ENCODE data around the gene TMEM51.
"Not testable (repeated sequence)": the region's sequence is repeated elsewhere in the genome, so short reads cannot be mapped to it uniquely, and the experiment has no call there.

DNA sequence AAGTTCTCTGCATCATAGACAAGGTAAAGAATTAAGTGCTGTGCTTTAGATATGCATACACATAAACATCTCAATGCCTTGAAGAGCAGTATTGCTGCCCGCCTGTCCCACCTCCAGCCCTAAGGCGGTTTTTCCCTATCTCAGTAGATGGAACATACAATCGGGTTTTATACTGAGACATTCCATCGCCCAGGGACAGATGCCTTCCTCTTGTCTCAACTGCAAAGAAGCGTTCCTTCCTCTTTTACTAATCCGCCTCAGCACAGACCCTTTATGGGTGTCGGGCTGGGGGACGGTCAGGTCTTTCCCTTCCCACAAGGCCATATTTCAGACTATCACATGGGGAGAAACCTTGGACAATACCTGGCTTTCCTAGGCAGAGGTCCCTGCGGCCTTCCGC, 17.9 kb upstream of the TMEM51 start:
- TF ChIP-seq, protein P1, sequence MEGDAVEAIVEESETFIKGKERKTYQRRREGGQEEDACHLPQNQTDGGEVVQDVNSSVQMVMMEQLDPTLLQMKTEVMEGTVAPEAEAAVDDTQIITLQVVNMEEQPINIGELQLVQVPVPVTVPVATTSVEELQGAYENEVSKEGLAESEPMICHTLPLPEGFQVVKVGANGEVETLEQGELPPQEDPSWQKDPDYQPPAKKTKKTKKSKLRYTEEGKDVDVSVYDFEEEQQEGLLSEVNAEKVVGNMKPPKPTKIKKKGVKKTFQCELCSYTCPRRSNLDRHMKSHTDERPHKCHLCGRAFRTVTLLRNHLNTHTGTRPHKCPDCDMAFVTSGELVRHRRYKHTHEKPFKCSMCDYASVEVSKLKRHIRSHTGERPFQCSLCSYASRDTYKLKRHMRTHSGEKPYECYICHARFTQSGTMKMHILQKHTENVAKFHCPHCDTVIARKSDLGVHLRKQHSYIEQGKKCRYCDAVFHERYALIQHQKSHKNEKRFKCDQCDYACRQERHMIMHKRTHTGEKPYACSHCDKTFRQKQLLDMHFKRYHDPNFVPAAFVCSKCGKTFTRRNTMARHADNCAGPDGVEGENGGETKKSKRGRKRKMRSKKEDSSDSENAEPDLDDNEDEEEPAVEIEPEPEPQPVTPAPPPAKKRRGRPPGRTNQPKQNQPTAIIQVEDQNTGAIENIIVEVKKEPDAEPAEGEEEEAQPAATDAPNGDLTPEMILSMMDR (IDR thresholded peaks at IDR 0.05): not testable (repeated sequence)
- not testable (repeated sequence) for TF ChIP-seq POLR2A (IDR thresholded peaks at IDR 0.05)
